Measurements from ENCODE around the gene NT5M.

The NT5M gene

DNA sequence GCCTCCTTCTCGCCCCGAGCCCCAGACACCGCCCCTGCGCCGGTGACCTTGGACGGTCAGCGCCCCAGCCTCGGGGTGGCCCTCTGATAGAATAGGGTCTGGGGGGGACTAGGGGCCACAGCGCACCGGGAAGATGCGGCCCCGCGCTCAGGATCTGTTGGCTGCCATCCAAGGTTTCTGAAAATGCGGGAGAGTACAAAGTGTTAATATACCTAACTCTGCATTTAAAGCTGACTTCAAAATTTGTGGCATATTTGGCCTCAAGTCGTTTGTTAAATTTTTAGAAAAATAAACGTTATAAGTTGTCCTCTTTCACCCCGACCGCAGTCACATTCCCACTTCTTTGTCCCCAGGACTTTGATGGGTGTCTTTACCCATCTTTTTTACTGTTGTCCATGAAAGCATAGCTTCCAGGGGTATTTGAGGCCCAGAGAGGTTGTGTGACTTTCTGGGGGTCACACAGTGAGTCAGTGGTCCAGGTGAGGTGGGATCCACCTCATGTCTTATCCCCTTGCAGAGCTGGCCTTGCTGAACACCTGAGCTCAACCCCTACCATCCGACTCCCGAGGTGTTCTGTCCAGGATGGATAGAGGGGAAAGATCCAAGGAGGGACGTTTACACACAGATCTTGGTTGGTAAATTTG lies 796 bp downstream of the NT5M start:
- DNase-seq = no peak

GRCh38 chr17:17304521-17304985 lies 1.4 kb downstream of the NT5M start:
- peak; percentile 58 for DNase-seq

DNA sequence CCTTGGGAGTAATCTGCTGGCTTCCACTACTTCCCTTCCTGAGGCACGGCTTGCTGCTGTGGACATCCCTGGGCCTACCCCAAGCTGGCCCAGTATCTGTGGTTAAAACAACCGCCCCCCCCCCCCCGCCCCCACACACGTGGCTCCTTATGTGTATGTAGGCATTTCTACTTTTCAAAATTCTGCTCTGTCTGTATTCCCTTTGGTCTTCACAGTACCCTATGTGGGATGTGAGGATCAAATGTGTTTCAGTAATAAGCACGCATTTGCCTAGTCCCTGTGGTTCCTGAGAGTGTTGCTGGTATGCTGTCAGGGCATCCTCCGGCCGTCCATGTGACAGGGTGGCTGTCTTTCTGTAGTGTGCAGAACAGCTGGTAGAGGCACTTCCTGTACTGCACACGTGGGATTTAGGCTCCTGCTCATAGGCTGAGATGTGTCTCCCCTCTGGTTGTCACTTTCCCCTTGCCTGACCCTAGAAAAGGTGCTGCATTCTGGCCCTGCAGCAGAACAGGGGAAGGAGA lies 2.2 kb downstream of the NT5M start:
- peak; percentile 66 for DNase-seq

DNA sequence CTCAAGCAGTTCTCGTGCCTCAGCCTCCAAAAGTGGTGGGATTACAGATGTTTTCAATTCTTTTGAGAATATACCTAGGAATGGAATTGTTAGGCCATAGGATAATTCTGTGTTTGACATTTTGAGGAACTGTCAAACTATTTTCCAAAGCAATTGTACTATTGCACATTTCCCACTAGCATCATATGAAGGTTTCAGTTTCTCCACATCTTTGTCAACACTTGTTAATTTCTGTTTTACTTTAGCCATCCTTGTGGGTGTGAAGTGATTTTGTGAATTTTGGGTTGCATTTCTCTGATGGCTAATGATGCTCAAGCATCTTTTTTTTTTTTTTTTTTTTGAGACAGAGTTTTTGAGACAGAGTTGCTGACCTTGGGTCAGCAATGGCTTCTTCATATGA lies 6.2 kb downstream of the NT5M start:
- no peak for DNase-seq

GRCh38 chr17:17313350-17313991 lies 10.3 kb downstream of the NT5M start:
- peak; percentile 76 for DNase-seq

DNA sequence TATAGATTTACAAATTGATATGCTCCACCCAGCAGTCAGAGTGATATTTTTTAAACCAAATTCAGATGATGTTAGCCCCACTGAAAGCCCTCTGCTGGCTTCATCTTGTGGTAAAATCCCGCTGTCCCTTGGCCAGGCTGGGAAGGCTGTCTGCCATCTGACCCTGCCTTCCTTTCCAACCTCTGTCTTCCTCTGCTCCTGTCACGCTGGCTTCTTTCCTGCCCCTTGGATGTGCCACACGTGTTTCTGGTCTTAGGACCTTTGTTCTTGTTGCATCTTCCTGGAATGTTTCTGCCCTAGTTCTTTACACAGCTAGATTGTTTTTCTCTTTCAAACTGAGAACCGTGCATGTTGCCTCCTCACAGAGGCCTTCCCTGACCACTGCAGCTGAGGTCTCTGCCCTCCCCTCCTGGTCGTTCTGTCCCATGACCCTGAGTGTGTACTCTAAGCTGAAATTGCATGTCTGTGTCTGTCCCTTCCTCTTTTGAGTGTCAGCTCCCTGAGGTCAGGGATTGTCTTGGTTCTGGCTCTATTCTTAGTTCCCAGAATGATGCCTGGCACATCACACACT lies 11.4 kb downstream of the NT5M start:
- DNase-seq = no peak

GRCh38 chr17:17315142-17315821 lies 12.1 kb downstream of the NT5M start:
- no peak for DNase-seq

DNA sequence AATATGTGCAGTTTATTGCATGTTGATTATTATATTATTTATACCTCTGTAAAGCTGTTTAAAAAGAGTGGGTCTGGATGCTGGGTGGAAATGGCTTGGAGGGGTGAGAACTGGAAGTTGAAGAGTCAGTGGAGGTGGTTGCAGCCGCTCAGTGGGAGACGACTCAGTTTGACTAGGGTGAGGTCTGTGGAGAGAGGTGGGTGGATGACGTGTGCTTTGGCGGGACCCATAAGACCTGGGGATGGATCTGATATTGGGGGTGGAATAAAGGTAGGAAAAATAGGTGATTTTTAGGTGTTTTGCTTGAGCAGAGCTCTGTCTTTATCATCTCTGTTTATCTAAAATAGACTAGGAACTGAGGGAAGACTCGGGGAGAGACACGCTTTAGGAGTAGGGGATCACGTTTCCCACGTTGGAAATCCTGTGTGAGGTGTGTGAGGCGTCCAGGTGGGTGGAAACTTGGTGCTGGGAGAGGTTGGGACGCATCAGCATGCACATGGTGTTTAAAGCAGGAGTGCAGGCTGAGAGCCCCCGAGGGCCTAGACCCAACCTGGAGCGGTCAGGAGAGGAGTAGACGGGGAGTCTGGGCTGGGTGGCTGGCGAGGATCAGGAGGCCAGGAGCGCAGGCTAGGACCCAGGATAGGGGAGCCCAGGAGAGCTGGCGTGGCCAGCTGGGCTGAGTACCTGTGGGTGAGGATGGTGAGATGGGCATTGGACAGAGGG lies 17.2 kb downstream of the NT5M start:
- DNase-seq = no peak

GRCh38 chr17:17320911-17321220 lies 17.7 kb downstream of the NT5M start:
- no peak for DNase-seq

DNA sequence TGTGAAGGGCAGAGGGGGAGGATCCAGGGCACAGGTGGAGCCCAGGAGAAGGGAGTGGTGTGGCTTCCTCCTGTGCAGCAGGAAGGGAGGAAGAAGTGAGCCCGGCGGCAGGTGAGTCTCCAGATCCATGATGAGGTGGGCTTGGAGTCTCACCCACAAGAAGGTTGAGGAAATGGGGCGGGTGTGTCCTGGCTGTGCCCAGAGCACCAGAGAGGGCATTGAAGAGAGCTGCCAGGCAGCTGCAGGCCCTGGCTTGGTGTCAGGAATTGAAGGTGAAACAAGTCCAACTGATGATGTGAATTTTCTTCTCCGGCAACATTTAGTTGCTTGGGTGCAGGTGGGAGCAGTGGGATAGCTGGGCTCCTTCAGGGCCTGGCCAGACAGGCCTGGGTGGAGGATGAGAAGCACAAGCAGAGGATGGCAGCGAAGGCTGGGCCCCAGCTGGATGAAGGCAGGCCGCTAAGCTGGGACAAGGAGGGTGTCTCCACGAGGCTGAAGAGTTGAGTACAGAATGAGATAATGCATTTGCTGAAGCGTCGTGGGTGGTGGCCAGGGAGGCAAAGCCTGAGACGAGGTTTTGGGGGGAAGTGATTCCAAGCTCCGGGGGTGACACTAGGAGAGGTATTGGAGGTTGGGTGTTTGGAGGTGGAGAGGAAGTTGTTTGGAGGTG lies 18.3 kb downstream of the NT5M start:
- no peak for DNase-seq

- DNase-seq = no peak
These were observed 19.6 kb downstream of the NT5M start for GRCh38 chr17:17322516-17323510.

DNA sequence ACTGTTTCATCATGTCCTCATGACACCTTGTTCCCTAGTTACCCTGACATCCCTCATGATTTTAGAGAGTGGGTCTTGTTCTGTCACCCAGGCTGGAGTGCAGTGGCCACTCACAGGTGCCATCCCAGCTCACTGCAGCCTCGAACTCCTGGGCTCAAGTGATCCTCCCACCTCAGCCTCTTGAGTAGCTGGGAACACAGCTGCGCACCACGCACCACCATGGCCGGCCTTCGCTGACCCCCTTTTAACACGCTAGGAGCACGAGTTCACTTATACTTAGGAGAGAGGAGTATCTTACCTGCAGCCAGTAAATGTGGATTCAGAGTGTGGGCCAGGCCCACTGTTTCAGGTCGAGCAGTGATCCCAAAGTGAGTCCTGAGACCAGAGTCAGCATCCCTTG lies 21.4 kb downstream of the NT5M start:
- DNase-seq = no peak

DNA sequence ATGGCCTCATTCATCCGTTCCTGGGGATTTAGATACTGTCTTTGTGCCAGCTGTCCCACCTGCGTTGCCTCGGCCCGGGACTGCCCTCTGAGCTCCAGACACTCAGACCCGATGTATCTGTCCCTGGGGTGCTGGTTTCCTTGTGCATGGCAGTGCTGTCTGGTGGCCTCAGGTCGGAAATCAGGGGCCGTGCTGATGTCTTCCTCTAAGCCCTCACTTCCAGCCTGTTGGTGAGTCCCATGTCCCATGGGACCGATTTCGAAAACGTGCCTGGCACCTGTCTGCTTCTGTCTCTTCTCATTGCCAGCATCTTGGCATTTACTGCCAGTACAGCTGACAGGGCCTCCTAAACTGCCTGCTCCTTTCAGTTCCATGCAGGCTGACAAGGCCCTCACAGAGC lies 22.1 kb downstream of the NT5M start:
- DNase-seq = no peak

DNA sequence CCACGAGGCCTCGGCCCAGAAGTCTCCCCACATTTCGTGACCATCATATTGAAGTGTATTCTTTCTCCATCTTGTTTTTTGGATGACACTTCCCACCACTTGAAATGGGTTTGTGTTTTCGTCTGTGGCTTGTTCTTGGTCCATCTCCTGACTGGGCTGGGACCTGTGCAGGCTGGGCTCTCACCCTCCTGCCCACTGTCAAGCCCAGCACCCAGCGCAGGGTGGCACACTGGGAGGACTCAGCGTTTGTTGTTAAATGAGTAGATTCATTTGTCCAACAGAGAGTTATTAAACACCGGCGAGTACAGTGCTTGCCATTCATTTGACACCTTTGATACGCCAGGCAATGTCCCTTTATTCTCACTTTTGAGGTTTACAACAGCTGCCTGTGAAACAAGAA lies 22.6 kb downstream of the NT5M start:
- DNase-seq = no peak

DNA sequence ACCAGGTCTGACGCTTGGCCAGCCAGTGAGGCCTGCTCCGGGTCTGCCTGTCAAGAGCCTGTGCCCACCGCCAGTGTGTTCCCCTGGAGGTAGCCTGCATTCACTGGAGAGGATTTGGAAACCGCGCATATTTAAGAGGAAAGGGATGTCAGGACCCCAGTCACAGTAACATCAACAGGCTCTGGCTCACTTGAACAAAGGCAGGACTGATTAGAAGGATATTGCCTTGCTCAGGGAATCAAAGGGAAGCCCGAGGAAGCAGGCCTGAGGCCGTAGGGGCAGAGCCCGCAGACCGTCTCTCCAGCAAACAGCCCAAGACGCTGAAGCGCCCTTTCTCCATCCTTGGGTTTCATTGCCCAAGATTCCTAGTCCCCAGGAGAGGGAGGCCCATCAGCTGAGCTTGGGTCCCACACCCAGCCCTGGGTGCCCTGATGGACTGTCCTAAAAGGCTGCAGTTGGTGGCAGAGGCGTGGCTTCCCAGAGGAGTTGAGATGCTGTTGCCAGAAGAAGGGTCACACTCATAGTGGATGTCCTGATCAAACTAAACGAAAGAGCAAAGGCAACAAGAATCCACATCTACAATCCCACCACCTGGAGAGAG lies 23.2 kb downstream of the NT5M start:
- no peak for DNase-seq

GRCh38 chr17:17328251-17328650 lies 25.1 kb downstream of the NT5M start:
- no peak for DNase-seq

DNA sequence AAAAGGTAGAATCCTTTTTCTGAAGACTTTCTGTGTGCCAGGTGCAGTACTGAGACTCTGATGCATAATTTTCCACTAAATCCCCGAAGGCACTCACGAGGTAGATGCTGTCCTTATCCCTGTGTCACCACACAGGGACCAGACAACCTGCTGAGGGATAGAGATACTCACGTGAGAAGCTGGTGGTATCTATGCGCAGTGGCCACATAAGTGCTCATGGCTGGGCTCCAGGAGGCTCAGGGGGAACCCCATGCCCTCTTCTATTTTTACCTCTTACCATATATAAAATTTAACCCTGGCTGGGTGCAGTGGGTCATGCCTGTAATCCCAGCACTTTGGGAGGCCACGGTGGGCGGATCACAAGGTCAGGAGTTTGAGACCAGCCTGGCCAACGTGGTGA lies 38.3 kb downstream of the NT5M start:
- no peak for DNase-seq

GRCh38 chr17:17342242-17342945 lies 39.2 kb downstream of the NT5M start:
- no peak for DNase-seq

- no peak for DNase-seq
These were observed 40.1 kb downstream of the NT5M start for GRCh38 chr17:17343160-17343735.

Data from CD4-positive, alpha-beta T cell treated with Interleukin-4 for 4 hours (primary cell).